HG03066 (cell line): ENCODE measurements around the gene APOL6.
"Not testable (repeated sequence)": the region's sequence is repeated elsewhere in the genome, so short reads cannot be mapped to it uniquely, and the experiment has no call there.

Source experiments
- ATAC-seq: cut with Tn5 transposase; IDR thresholded peaks from one replicate; pipeline ENCODE4 v1.9.1; 2021; ENCODE audit warnings: low read depth; ENCODE audit not compliant: unreplicated experiment

The APOL6 gene

GRCh38 chr22:35616043-35616442, 32.2 kb upstream of the APOL6 start:
- no peak for ATAC-seq

GRCh38 chr22:35617137-35617755, 31.0 kb upstream of the APOL6 start, which contains the start of gene MB:
Gene MB (minus strand): TSS chr22:35617329. CDS start chr22:35617257, 72 bp downstream.
- ATAC-seq: no peak

- no peak for ATAC-seq
These were observed 29.6 kb upstream of the APOL6 start for GRCh38 chr22:35618427-35619223.

GRCh38 chr22:35619336-35620094, 28.7 kb upstream of the APOL6 start:
- no peak for ATAC-seq

GRCh38 chr22:35620624-35621251, 27.5 kb upstream of the APOL6 start:
- no peak for ATAC-seq

GRCh38 chr22:35621451-35621850, 26.8 kb upstream of the APOL6 start:
- ATAC-seq: no peak

- no peak for ATAC-seq
These were observed 25.9 kb upstream of the APOL6 start for GRCh38 chr22:35622191-35622913.

- ATAC-seq: not testable (repeated sequence)
These were observed 24.4 kb upstream of the APOL6 start for GRCh38 chr22:35623885-35624284.

- no peak for ATAC-seq
These were observed 23.7 kb upstream of the APOL6 start for GRCh38 chr22:35624547-35624946.

- no peak for ATAC-seq
These were observed 22.3 kb upstream of the APOL6 start for GRCh38 chr22:35625763-35626432.

GRCh38 chr22:35627267-35628041, 20.8 kb upstream of the APOL6 start:
- no peak for ATAC-seq

GRCh38 chr22:35628732-35629131, 19.5 kb upstream of the APOL6 start:
- ATAC-seq: no peak

- no peak for ATAC-seq
These were observed 18.6 kb upstream of the APOL6 start for GRCh38 chr22:35629406-35630216.

GRCh38 chr22:35630387-35630793, 17.9 kb upstream of the APOL6 start:
- ATAC-seq: no peak

GRCh38 chr22:35630891-35631290, 17.4 kb upstream of the APOL6 start:
- ATAC-seq: no peak

GRCh38 chr22:35631597-35631996, 16.6 kb upstream of the APOL6 start:
- no peak for ATAC-seq

GRCh38 chr22:35632935-35633334, 15.3 kb upstream of the APOL6 start:
- no peak for ATAC-seq

- no peak for ATAC-seq
These were observed 14.7 kb upstream of the APOL6 start for GRCh38 chr22:35633520-35633919.
